Tibial nerve (tissue), 4 donors: ENCODE measurements around the gene LMX1A. TPM values are rescaled to one million over a fixed set of nuclear protein-coding genes. Genes with fewer than 3 reads are reported as not detected.

ENCODE experiments used
- DNase-seq, 2 donors: peaks; one replicate each; pipeline ENCODE4 v3.0.0-alpha.2; 2019; ENCODE audit warnings: low spot score in 2 of 2
- H3K27ac ChIP-seq, 4 donors: fragments of 200-600 bp; sonication (generic) in 3 of 4; one replicate each; pipeline ENCODE4 v1.5.1; 2017 to 2019; ENCODE audit warnings: mild to moderate bottlenecking in 1 of 4
- H3K27me3 ChIP-seq, 2 donors: fragments of 200-600 bp; sonication (generic) in 1 of 2; one replicate each; pipeline versions ENCODE4 v1.5.1 to v1.6.0; 2017 to 2019
- H3K36me3 ChIP-seq, 3 donors: fragments of 200-600 bp; sonication (generic); one replicate each; pipeline ENCODE4 v1.5.1; 2018 to 2019
- H3K4me1 ChIP-seq, 4 donors: fragments of 200-600 bp; sonication (generic) in 3 of 4; one replicate each; pipeline ENCODE4 v1.5.1; 2017 to 2019
- H3K4me3 ChIP-seq, 4 donors: fragments of 200-600 bp; sonication (generic) in 3 of 4; one replicate each; pipeline ENCODE4 v1.5.1; 2017 to 2019; ENCODE audit warnings: mild to moderate bottlenecking in 1 of 4, moderate library complexity in 1 of 4
- H3K9me3 ChIP-seq, 4 donors: fragments of 200-600 bp; sonication (generic) in 3 of 4; one replicate each; pipeline ENCODE4 v1.5.1; 2017 to 2019
- CTCF ChIP-seq, 5 experiments: fragments of 200-600 bp in 3 of 5; fragments of 450-650 bp in 2 of 5; sonication (generic) in 3 of 5; IDR thresholded peaks; one replicate each; pipeline ENCODE4 v1.5.1; 2016 to 2019; ENCODE audit warnings: antibody characterized with exemption in 5 of 5, mild to moderate bottlenecking in 3 of 5, moderate library complexity in 2 of 5
- EP300 ChIP-seq, 2 donors: sonication (generic); formaldehyde crosslinking; IDR thresholded peaks; one replicate each; pipeline ENCODE4 v1.6.1; 2017; ENCODE audit warnings: antibody characterized with exemption in 2 of 2, mild to moderate bottlenecking in 1 of 2
- POLR2A ChIP-seq, 2 donors: fragments of 450-650 bp; IDR thresholded peaks; one replicate each; pipeline ENCODE4 v1.6.1; 2017; ENCODE audit warnings: antibody characterized with exemption in 2 of 2, mild to moderate bottlenecking in 2 of 2, moderate library complexity in 2 of 2
- WGBS, 2 donors: methylation state at CpG; one replicate each; pipeline ENCODE4 v1.1.5; 2018; 5-methylcytosine and 5-hydroxymethylcytosine counted together
- total RNA-seq, 4 donors: library from RNA; depleted of rRNA; stranded (reverse); fragments of >200 nt; gene quantifications; one replicate each; pipeline ENCODE4 v1.1.0, GENCODE V29; 2016

LMX1A gene
- total RNA-seq, 4 donors from 2014 or later, result 0.84 TPM; not detected in 3

GRCh38 chr1:165298203-165298820 is 58.2 kb downstream of the LMX1A start:
- no peak for TF ChIP-seq POLR2A (IDR thresholded peaks at IDR 0.05)
- TF ChIP-seq EP300 (IDR thresholded peaks at IDR 0.05), result no peak
- TF ChIP-seq CTCF (IDR thresholded peaks at IDR 0.05), result no peak
- DNase-seq, result no peak

GRCh38 chr1:165296205-165296604 is 60.3 kb downstream of the LMX1A start:
- no peak for TF ChIP-seq EP300 (IDR thresholded peaks at IDR 0.05)
- no peak for TF ChIP-seq CTCF (IDR thresholded peaks at IDR 0.05)
- no peak for TF ChIP-seq POLR2A (IDR thresholded peaks at IDR 0.05)
- H3K4me3 ChIP-seq, result no peak overlapping the region

More at GRCh38 chr1:165298203-165298820, 58.2 kb downstream of the LMX1A start:
- Histone ChIP-seq H3K27me3 (no peaks in the 10 kb centered on the region), H3K27ac (no peak overlapping the region), H3K36me3 (no peaks in the 10 kb centered on the region), H3K9me3 (no peaks in the 10 kb centered on the region), H3K4me1 (no peaks in the 10 kb centered on the region), H3K4me3 (no peak overlapping the region)
- WGBS, 2 donors, result 61 to 63% methylated on average over 6 of the region's 6 CpGs

GRCh38 chr1:165290148-165290547 is 66.4 kb downstream of the LMX1A start:
- 76 to 79% methylated on average over 7 of the region's 7 CpGs for WGBS, 2 donors
- H3K9me3 ChIP-seq, result peaks cover 0 to 6% (median 0%) of the 10 kb centered on the region in 4 donors
- TF ChIP-seq EP300 (IDR thresholded peaks at IDR 0.05) (no peak), CTCF (IDR thresholded peaks at IDR 0.05) (no peak), POLR2A (IDR thresholded peaks at IDR 0.05) (no peak)
- no peak overlapping the region for H3K4me3 ChIP-seq
- no peaks in the 10 kb centered on the region for H3K4me1 ChIP-seq
- peaks cover 0 to 8% of the 10 kb centered on the region in 2 donors for H3K27me3 ChIP-seq
- no peak overlapping the region for H3K27ac ChIP-seq
- DNase-seq, result no peak
- H3K36me3 ChIP-seq, result no peaks in the 10 kb centered on the region

More at GRCh38 chr1:165296205-165296604, 60.3 kb downstream of the LMX1A start:
- DNase-seq, result no peak
- no peaks in the 10 kb centered on the region for H3K4me1 ChIP-seq
- WGBS, 2 donors, result 83 to 89% methylated on average over 4 of the region's 4 CpGs
- no peaks in the 10 kb centered on the region for H3K36me3 ChIP-seq
- H3K9me3 ChIP-seq, result no peaks in the 10 kb centered on the region
- H3K27me3 ChIP-seq, result no peaks in the 10 kb centered on the region
- no peak overlapping the region for H3K27ac ChIP-seq

- Histone ChIP-seq H3K4me3 (no peak overlapping the region), H3K9me3 (peaks cover 0 to 6% (median 0%) of the 10 kb centered on the region in 4 donors), H3K4me1 (no peaks in the 10 kb centered on the region), H3K27me3 (peaks cover 0 to 8% of the 10 kb centered on the region in 2 donors), H3K27ac (no peak overlapping the region), H3K36me3 (no peaks in the 10 kb centered on the region)
- WGBS, 2 donors, result 69 to 86% methylated on average over 3 of the region's 3 CpGs
- no peak for TF ChIP-seq POLR2A (IDR thresholded peaks at IDR 0.05)
- TF ChIP-seq EP300 (IDR thresholded peaks at IDR 0.05), result no peak
- TF ChIP-seq CTCF (IDR thresholded peaks at IDR 0.05), result no peak
- no peak for DNase-seq
These were observed 67.0 kb downstream of the LMX1A start for GRCh38 chr1:165289556-165289955.

GRCh38 chr1:165288350-165289120 is 68.0 kb downstream of the LMX1A start:
- H3K4me1 ChIP-seq, result no peaks in the 10 kb centered on the region
- 41 to 47% methylated on average over 15 of the region's 15 CpGs for WGBS, 2 donors
- DNase-seq, result no peak
- H3K9me3 ChIP-seq, result peaks cover 0 to 6% (median 0%) of the 10 kb centered on the region in 4 donors
- no peak overlapping the region for H3K4me3 ChIP-seq
- no peaks in the 10 kb centered on the region for H3K36me3 ChIP-seq
- H3K27ac ChIP-seq, result no peak overlapping the region
- TF ChIP-seq EP300 (IDR thresholded peaks at IDR 0.05) (no peak), POLR2A (IDR thresholded peaks at IDR 0.05) (no peak), CTCF (IDR thresholded peaks at IDR 0.05) (no peak)
- H3K27me3 ChIP-seq, result peaks cover 0 to 18% of the 10 kb centered on the region in 2 donors
